GM18508 (cell line): ENCODE results near the gene ATP6V1E1.

Experiments used
- ATAC-seq: cut with Tn5 transposase; IDR thresholded peaks from one replicate; pipeline ENCODE4 v1.9.1; 2021; ENCODE audit warnings: moderate number of reproducible peaks; ENCODE audit not compliant: insufficient read depth, unreplicated experiment

The ATP6V1E1 gene

DNA sequence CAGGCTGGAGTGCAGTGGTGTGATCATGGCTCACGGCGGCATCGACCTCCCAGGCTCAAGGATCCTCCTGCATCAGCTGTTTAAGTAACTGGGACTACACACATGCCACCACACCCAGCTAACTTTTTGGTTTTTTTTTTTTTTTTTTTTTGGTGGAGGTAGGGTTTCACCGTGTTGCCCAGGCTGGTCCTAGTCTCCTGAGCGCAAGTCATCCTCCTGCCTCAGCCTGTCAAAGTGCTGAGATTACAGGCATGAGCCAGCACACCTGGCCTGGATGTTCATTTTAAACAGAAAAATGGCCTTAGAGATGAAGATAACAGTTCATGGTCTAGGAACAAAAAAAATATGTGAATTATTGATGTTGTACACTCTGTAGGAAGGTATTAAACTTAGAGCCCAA lies 78.9 kb downstream of the ATP6V1E1 start:
- no peak for ATAC-seq

DNA sequence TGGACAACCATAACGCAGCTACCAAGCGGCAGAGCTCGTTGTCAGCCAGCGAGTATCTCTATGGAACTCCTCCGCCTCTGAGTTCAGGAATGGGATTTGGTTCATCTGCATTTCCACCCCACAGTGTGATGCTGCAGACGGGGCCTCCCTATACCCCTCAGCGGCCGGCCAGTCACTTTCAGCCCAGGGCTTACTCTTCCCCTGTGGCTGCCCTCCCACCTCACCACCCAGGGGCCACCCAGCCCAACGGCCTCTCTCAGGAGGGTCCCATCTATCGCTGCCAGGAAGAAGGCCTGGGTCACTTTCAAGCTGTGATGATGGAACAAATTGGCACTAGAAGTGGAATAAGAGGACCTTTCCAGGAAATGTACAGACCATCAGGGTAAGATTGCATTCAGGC lies 79.4 kb downstream of the ATP6V1E1 start:
- no peak for ATAC-seq

DNA sequence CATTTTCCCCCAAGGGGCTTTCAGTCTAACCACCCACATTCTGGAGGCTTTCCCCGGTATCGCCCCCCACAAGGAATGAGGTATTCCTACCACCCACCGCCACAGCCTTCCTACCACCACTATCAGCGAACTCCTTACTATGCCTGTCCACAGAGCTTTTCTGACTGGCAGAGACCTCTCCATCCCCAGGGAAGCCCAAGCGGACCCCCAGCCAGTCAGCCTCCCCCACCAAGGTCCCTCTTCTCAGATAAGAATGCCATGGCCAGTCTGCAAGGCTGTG lies 79.9 kb downstream of the ATP6V1E1 start:
- ATAC-seq = no peak

DNA sequence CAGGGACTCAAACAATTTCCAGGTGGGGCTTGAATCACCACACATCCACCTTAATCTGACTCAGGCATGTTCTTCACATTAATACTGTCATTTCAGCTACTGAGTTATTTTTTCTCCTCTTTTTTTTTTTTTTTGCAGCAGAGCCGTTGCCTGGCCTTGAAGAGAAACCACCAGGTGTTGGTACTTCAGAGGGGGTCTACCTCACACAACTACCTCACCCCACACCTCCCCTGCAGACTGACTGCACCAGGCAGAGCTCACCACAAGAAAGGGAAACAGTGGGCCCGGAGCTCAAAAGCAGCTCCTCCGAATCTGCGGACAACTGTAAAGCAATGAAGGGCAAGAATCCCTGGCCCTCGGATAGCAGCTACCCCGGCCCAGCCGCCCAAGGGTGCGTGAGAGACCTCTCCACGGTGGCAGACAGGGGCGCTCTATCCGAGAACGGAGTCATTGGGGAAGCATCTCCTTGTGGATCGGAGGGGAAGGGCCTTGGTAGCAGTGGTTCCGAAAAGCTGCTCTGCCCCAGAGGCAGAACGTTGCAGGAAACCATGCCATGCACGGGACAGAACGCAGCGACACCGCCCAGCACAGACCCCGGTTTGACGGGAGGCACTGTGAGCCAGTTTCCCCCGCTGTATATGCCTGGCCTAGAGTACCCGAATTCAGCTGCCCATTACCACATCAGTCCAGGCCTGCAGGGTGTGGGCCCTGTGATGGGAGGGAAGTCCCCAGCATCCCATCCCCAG lies 80.4 kb downstream of the ATP6V1E1 start:
- ATAC-seq = no peak

DNA sequence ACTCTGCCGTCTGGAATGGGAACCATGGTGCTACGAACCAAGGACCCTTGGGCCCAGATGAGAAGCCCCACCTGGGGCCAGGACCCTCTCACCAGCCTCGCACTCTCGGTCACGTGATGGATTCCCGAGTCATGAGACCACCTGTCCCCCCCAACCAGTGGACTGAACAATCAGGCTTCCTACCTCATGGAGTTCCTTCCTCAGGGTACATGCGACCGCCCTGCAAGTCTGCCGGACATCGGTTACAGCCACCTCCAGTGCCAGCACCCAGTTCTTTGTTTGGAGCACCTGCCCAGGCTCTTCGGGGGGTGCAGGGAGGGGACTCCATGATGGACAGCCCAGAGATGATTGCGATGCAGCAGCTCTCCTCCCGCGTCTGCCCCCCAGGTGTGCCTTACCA lies 86.1 kb downstream of the ATP6V1E1 start:
- no peak for ATAC-seq
